ENCODE measurements around the gene GPR157. TPM values are rescaled to one million over a fixed set of nuclear protein-coding genes. Genes with fewer than 3 reads are reported as not detected.

The GPR157 gene
- total RNA-seq, 1 donor from 2014 or later = 19.4 TPM

GRCh38 chr1:9087411-9088125 lies 41.3 kb downstream of the GPR157 start:
- no peak for DNase-seq (ENCODE audit: extremely low spot score in 2 of 2)
- TF ChIP-seq POLR2AphosphoS5 (IDR thresholded peaks at IDR 0.05; ENCODE audit: insufficient read depth in 1 of 2, low read depth in 1 of 2) = no peak
- TF ChIP-seq, protein P1, sequence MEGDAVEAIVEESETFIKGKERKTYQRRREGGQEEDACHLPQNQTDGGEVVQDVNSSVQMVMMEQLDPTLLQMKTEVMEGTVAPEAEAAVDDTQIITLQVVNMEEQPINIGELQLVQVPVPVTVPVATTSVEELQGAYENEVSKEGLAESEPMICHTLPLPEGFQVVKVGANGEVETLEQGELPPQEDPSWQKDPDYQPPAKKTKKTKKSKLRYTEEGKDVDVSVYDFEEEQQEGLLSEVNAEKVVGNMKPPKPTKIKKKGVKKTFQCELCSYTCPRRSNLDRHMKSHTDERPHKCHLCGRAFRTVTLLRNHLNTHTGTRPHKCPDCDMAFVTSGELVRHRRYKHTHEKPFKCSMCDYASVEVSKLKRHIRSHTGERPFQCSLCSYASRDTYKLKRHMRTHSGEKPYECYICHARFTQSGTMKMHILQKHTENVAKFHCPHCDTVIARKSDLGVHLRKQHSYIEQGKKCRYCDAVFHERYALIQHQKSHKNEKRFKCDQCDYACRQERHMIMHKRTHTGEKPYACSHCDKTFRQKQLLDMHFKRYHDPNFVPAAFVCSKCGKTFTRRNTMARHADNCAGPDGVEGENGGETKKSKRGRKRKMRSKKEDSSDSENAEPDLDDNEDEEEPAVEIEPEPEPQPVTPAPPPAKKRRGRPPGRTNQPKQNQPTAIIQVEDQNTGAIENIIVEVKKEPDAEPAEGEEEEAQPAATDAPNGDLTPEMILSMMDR (IDR thresholded peaks at IDR 0.05) = no peak
- no peak for TF ChIP-seq POLR2A (IDR thresholded peaks at IDR 0.05)
- intact Hi-C loops (cut with DNase I) = no loop called here
- Histone ChIP-seq H3K4me1 (peaks cover 32% of the 10 kb centered on the region), H3K36me3 (no peaks in the 10 kb centered on the region), H3K27ac (no peak overlapping the region), H3K27me3 (no peaks in the 10 kb centered on the region), H3K4me3 (no peak overlapping the region), H3K9me3 (no peaks in the 10 kb centered on the region)

DNA sequence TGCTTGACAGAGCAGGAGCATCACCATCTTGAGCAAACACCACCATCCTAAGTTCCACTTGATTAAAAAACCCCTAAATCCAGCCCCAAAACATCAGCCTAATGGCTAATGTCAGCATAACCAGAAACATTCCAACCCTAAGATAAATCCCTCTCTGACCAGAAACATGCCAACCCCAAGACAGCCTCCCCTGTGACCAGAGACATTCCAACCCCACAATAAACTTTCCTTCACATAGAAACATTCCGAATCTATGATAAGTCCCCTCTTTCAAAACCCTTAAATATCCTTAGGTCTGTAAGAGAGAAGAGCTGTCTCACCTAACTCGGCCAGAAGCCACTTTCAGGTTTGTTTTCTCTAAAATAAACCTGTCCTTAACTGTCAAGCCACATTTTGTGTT lies 42.1 kb downstream of the GPR157 start:
- intact Hi-C loops (cut with DNase I) = no loop called here
- Histone ChIP-seq H3K27ac (no peak overlapping the region), H3K4me1 (peaks cover 38% of the 10 kb centered on the region), H3K9me3 (no peaks in the 10 kb centered on the region), H3K4me3 (no peak overlapping the region), H3K27me3 (no peaks in the 10 kb centered on the region), H3K36me3 (no peaks in the 10 kb centered on the region)
- no peak for DNase-seq (ENCODE audit: extremely low spot score in 2 of 2)
- TF ChIP-seq POLR2A (IDR thresholded peaks at IDR 0.05) (no peak), POLR2AphosphoS5 (IDR thresholded peaks at IDR 0.05; ENCODE audit: insufficient read depth in 1 of 2, low read depth in 1 of 2) (no peak)
- TF ChIP-seq, protein P1 (IDR thresholded peaks at IDR 0.05) = no peak

- Histone ChIP-seq H3K4me3 (no peak overlapping the region), H3K4me1 (peaks cover 38% of the 10 kb centered on the region), H3K27ac (peak overlapping the region; percentile 73), H3K27me3 (no peaks in the 10 kb centered on the region), H3K9me3 (no peaks in the 10 kb centered on the region), H3K36me3 (no peaks in the 10 kb centered on the region)
- TF ChIP-seq POLR2A (IDR thresholded peaks at IDR 0.05) = no peak
- TF ChIP-seq POLR2AphosphoS5 (IDR thresholded peaks at IDR 0.05; ENCODE audit: insufficient read depth in 1 of 2, low read depth in 1 of 2) = peak in 1 of 2 donors; percentile 16
- TF ChIP-seq, protein P1 (IDR thresholded peaks at IDR 0.05) = no peak
- no peak for DNase-seq (ENCODE audit: extremely low spot score in 2 of 2)
- intact Hi-C loops (cut with DNase I) = no loop called here
Measured at GRCh38 chr1:9086045-9086444, 42.9 kb downstream of the GPR157 start.

DNA sequence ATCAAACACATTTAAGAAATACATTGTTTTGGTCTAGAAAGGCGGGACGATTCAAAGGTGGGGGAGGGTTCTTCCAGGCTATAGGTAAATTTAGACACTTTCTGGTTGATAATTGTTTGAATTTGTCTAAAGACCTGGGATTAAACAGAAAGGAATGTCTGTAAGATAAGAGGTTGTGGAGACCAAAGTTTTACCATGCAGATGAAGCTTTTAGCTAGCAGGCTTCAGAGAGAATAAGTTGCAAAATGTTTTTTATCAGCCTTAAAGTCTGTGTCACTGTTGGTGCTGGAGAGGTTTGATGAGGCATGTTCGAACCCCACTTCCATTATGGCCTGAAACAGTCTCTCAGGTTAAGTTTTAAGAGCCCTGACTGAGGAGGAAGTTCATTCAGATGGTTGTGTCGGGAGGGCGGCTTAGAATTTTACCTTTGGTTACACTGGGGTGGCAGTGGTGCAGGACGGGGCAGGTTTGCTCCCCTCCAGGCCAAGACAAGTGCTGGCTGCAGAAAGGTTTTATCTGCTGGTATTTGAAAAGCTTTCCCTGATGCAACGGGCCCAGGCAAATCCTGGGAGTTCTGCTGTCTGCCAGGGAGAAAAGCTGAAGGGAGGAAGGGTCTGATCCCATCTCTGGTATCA lies 43.5 kb downstream of the GPR157 start:
- Histone ChIP-seq H3K36me3 (no peaks in the 10 kb centered on the region), H3K27ac (peak overlapping the region; percentile 73), H3K4me1 (peaks cover 41% of the 10 kb centered on the region), H3K9me3 (no peaks in the 10 kb centered on the region), H3K27me3 (no peaks in the 10 kb centered on the region), H3K4me3 (no peak overlapping the region)
- no peak for TF ChIP-seq POLR2AphosphoS5 (IDR thresholded peaks at IDR 0.05; ENCODE audit: insufficient read depth in 1 of 2, low read depth in 1 of 2)
- TF ChIP-seq, protein P1 (IDR thresholded peaks at IDR 0.05) = no peak
- intact Hi-C loops (cut with DNase I) = no loop called here
- DNase-seq (ENCODE audit: extremely low spot score in 2 of 2) = no peak

DNA sequence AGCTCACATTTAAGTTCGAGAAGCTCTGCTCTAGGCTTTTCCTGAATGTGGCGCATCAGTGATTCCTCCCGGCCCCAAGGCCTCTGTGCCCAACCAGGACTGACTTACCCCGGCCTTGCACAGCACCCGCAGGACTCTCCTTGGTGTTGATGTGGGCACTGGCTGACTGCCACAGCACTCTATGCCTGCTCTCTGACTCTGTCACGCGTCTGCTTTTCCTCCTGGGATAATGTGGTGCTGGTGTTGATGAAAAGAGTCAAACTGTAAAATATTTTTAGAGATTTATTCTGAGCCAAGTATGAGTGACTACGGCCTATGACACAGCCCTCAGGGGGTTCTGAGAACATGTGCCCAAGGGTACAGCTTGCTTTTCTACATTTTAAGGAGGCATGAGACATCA lies 44.0 kb downstream of the GPR157 start:
- H3K27ac ChIP-seq = peak overlapping the region; percentile 73
- no peak for DNase-seq (ENCODE audit: extremely low spot score in 2 of 2)
- H3K9me3 ChIP-seq = no peaks in the 10 kb centered on the region
- TF ChIP-seq POLR2A (IDR thresholded peaks at IDR 0.05) (no peak), POLR2AphosphoS5 (IDR thresholded peaks at IDR 0.05; ENCODE audit: insufficient read depth in 1 of 2, low read depth in 1 of 2) (no peak)
- TF ChIP-seq, protein P1 (IDR thresholded peaks at IDR 0.05) = no peak
- H3K27me3 ChIP-seq = no peaks in the 10 kb centered on the region
- no peak overlapping the region for H3K4me3 ChIP-seq
- H3K4me1 ChIP-seq = peaks cover 41% of the 10 kb centered on the region
- intact Hi-C loops (cut with DNase I) = no loop called here
- no peaks in the 10 kb centered on the region for H3K36me3 ChIP-seq

Data from vagina (tissue), 2 donors.